HepG2 (cell line): Measurements from ENCODE around the gene TASP1. TPM values are rescaled to one million over a fixed set of nuclear protein-coding genes. Genes with fewer than 3 reads are reported as not detected.

ENCODE experiments used
- AFF4 ChIP-seq: sonication (generic); formaldehyde crosslinking; IDR thresholded peaks from 2 replicates; pipeline ENCODE4 v1.4.0; 2020; ENCODE audit warnings: missing genetic modification reagents
- DNMT1 ChIP-seq: sonication (generic); formaldehyde crosslinking; IDR thresholded peaks from 2 replicates; pipeline ENCODE4 v1.5.1; 2020; ENCODE audit warnings: mild to moderate bottlenecking, missing genetic modification reagents
- FOXC1 ChIP-seq: sonication (generic); formaldehyde crosslinking; IDR thresholded peaks from 2 replicates; pipeline ENCODE4 v1.8.0; 2022; ENCODE audit warnings: mild to moderate bottlenecking, missing genetic modification reagents, borderline replicate concordance
- FOXP1 ChIP-seq, 2 experiments: fragments of 450-650 bp in 1 of 2; IDR thresholded peaks; 2 replicates each; pipeline ENCODE4 v1.6.1; 2017 to 2018; ENCODE audit warnings: antibody characterized with exemption in 1 of 2
- GPBP1L1 ChIP-seq: sonication (generic); formaldehyde crosslinking; IDR thresholded peaks from 2 replicates; pipeline ENCODE4 v1.5.0; 2020; ENCODE audit warnings: mild to moderate bottlenecking, missing genetic modification reagents
- HOXA3 ChIP-seq: sonication (generic); formaldehyde crosslinking; IDR thresholded peaks from 2 replicates; pipeline ENCODE4 v1.5.0; 2020; ENCODE audit warnings: missing genetic modification reagents
- IKZF4 ChIP-seq: sonication (generic); formaldehyde crosslinking; IDR thresholded peaks from 2 replicates; pipeline ENCODE4 v1.5.1; 2020; ENCODE audit warnings: borderline replicate concordance, mild to moderate bottlenecking, low read depth, missing genetic modification reagents; ENCODE audit errors: not compliant biosample characterization
- MAFF ChIP-seq: IDR thresholded peaks from 2 replicates; pipeline ENCODE4 v1.6.1; 2011; ENCODE audit warnings: low read depth, low read length, improper control_type of control experiment
- MTF2 ChIP-seq: sonication (generic); formaldehyde crosslinking; IDR thresholded peaks from 2 replicates; pipeline ENCODE4 v1.5.0; 2020; ENCODE audit warnings: missing genetic modification reagents, borderline replicate concordance
- RERE ChIP-seq: IDR thresholded peaks from 2 replicates; pipeline ENCODE4 v1.6.1; 2016; ENCODE audit warnings: low read depth, missing genetic modification reagents, missing compliant biosample characterization
- SOX6 ChIP-seq, 2 experiments: fragments of 450-650 bp in 1 of 2; sonication (generic) in 1 of 2; formaldehyde crosslinking in 1 of 2; IDR thresholded peaks; 2 replicates each; pipeline versions ENCODE4 v1.4.0 to v1.6.1; 2017 to 2020; ENCODE audit warnings: antibody characterized with exemption in 1 of 2, mild to moderate bottlenecking in 1 of 2, missing genetic modification reagents in 1 of 2
- SUZ12 ChIP-seq: fragments of 150-350 bp; IDR thresholded peaks from 2 replicates; pipeline ENCODE4 v1.6.1; 2014; ENCODE audit warnings: low read depth, low read length
- TBP ChIP-seq: sonication (generic); formaldehyde crosslinking; IDR thresholded peaks from 2 replicates; pipeline ENCODE4 v1.5.0; 2020; ENCODE audit warnings: missing genetic modification reagents
- ZKSCAN5 ChIP-seq: sonication (generic); formaldehyde crosslinking; IDR thresholded peaks from 2 replicates; pipeline ENCODE4 v1.5.1; 2020; ENCODE audit warnings: mild to moderate bottlenecking, missing genetic modification reagents
- ZNF224 ChIP-seq: sonication (generic); formaldehyde crosslinking; IDR thresholded peaks from 2 replicates; pipeline ENCODE4 v1.5.0; 2020; ENCODE audit warnings: mild to moderate bottlenecking, missing genetic modification reagents
- ZNF563 ChIP-seq: sonication (generic); formaldehyde crosslinking; IDR thresholded peaks from 2 replicates; pipeline ENCODE4 v1.8.0; 2022; ENCODE audit warnings: mild to moderate bottlenecking, moderate library complexity, missing genetic modification reagents
- ZXDC ChIP-seq: sonication (generic); formaldehyde crosslinking; IDR thresholded peaks from 2 replicates; pipeline ENCODE4 v1.5.0; 2020; ENCODE audit warnings: mild to moderate bottlenecking, missing genetic modification reagents
- polyA plus RNA-seq, 8 experiments: library from polyadenylated mRNA; depleted of rRNA in 3 of 8; stranded (reverse) in 7 of 8; unstranded in 1 of 8; fragments of >200 nt; fragmentation: Illumina TruSeq in 4 of 8; extraction: Trizol in 4 of 8; gene quantifications; 2 replicates each; pipeline versions ENCODE4 v1.2.1 to v1.2.3, GENCODE V29; 2011 to 2016; ENCODE audit warnings: low read depth in 4 of 8, missing spikeins in 1 of 8, mixed read lengths in 1 of 8; ENCODE audit not compliant: insufficient read depth in 1 of 8
- total RNA-seq, 5 experiments: library from RNA; depleted of rRNA; stranded (reverse); fragments of >200 nt; fragmentation: Illumina TruSeq; extraction: Trizol; gene quantifications; 2 replicates each; pipeline ENCODE4 v1.2.3, GENCODE V29; 2016; ENCODE audit warnings: low read depth in 1 of 5

Gene TASP1
- total and polyA plus RNA-seq, 2 of the 13 experiments (the other 11 are each of a cell fraction or from before 2014, with no cell fraction given) = 10.0 to 25.2 TPM

DNA sequence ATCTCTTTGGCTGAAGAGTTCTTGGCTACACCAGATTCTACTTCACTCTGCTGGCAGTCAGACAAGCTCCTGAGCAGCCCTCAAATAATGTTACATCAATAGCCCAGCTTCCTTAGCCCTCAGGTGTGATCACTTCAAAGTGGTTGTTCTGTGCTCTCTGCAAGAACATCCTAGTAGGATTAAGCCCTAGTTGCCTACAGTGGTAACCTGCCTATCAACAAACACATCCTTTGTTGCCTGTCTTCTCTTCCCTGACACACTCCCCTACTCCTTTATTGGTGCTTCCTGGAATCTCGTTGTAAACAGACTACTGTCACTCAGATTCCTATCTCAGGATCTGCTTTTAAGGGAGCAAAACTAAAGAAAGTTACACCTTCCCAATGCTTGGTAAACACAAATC, 45.1 kb upstream of the TASP1 start (continued):
- TF ChIP-seq RERE = no peak
- TF ChIP-seq TBP (CRISPR knock-in tag) = no peak
- no peak for TF ChIP-seq ZXDC (CRISPR knock-in tag)
- TF ChIP-seq HOXA3 (CRISPR knock-in tag) = no peak
- no peak for TF ChIP-seq ZKSCAN5 (CRISPR knock-in tag)
- TF ChIP-seq AFF4 = no peak
- TF ChIP-seq GPBP1L1 (CRISPR knock-in tag) = no peak
- TF ChIP-seq FOXC1 (CRISPR knock-in tag) = no peak
- no peak for TF ChIP-seq FOXP1 (IDR thresholded peaks at IDR 0.05)
- TF ChIP-seq FOXP1 (CRISPR knock-in tag; IDR thresholded peaks at IDR 0.05) = peak; percentile 46; the same call in 1 of the 2 replicates
- no peak for TF ChIP-seq ZNF563 (CRISPR knock-in tag)
- no peak for TF ChIP-seq SUZ12
- TF ChIP-seq DNMT1 (CRISPR knock-in tag) = no peak
- TF ChIP-seq IKZF4 (CRISPR knock-in tag) = no peak
- TF ChIP-seq SOX6 (IDR thresholded peaks at IDR 0.05) = no peak
- 0 out of 2 replicates have a peak, but pooled peaks have one; percentile 28 for TF ChIP-seq SOX6 (CRISPR knock-in tag; IDR thresholded peaks at IDR 0.05)
- TF ChIP-seq MAFF = no peak
- no peak for TF ChIP-seq ZNF224 (CRISPR knock-in tag)
- no peak for TF ChIP-seq MTF2 (CRISPR knock-in tag)
